ENCODE results near the gene PML.

The PML gene

GRCh38 chr15:73987681-73988444, 6.7 kb upstream of the PML start:
- CTCF ChIA-PET = interaction anchor here (1.7 to 9.0 kb wide), 2 partner anchors 13 to 14 kb away, joined by 6 to 118 read pairs; no protein-coding TSS in a partner anchor

More at GRCh38 chr15:73987681-73988444, 6.7 kb upstream of the PML start:
- no peak overlapping the region for H3K27ac ChIP-seq (ENCODE audit: extremely low read depth, low read depth, low read length)
- H3K4me1 ChIP-seq (ENCODE audit: control insufficient read depth, insufficient read depth, low read length) = peaks cover 8% of the 10 kb centered on the region; the same call in 1 of the 2 replicates
- no peaks in the 10 kb centered on the region for H3K9me3 ChIP-seq (ENCODE audit: control insufficient read depth, insufficient read depth, low read depth, low read length)
- H3K4me3 ChIP-seq (ENCODE audit: low read depth, low read length) = no peak overlapping the region
- H3K36me3 ChIP-seq (ENCODE audit: control insufficient read depth in 2 of 2, insufficient read depth in 1 of 2, low read length in 2 of 2) = peaks cover 0 to 16% of the 10 kb centered on the region in 2 experiments; a peak in 1 of 3 replicates
- TF ChIP-seq ZBTB10 (tag by site-specific recombination; IDR thresholded peaks at IDR 0.05) = no peak
- no peak for TF ChIP-seq ZNF623 (tag by site-specific recombination; IDR thresholded peaks at IDR 0.05)
- no peak for TF ChIP-seq ZNF354C (tag by site-specific recombination; IDR thresholded peaks at IDR 0.05; ENCODE audit: borderline replicate concordance, low read depth)
- TF ChIP-seq GLI4 (tag by site-specific recombination; IDR thresholded peaks at IDR 0.05) = no peak
- no peak for TF ChIP-seq ZNF133 (tag by site-specific recombination; IDR thresholded peaks at IDR 0.05)
- no peak for TF ChIP-seq ZNF510 (tag by site-specific recombination; IDR thresholded peaks at IDR 0.05; ENCODE audit: insufficient replicate concordance)
- TF ChIP-seq, protein P1, sequence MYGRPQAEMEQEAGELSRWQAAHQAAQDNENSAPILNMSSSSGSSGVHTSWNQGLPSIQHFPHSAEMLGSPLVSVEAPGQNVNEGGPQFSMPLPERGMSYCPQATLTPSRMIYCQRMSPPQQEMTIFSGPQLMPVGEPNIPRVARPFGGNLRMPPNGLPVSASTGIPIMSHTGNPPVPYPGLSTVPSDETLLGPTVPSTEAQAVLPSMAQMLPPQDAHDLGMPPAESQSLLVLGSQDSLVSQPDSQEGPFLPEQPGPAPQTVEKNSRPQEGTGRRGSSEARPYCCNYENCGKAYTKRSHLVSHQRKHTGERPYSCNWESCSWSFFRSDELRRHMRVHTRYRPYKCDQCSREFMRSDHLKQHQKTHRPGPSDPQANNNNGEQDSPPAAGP (tag by site-specific recombination; IDR thresholded peaks at IDR 0.05) = no peak
- no peak for TF ChIP-seq ZNF596 (tag by site-specific recombination; IDR thresholded peaks at IDR 0.05)
- no peak for TF ChIP-seq HOXD13 (CRISPR knock-in tag; IDR thresholded peaks at IDR 0.05; ENCODE audit: borderline replicate concordance)
- no peak for TF ChIP-seq ELK4 (IDR thresholded peaks at IDR 0.05; ENCODE audit: borderline replicate concordance, low read depth, low read length)
- no peak for TF ChIP-seq ZFHX2 (tag by site-specific recombination; conservative IDR thresholded peaks at IDR 0.05)
- TF ChIP-seq ZNF350 (tag by site-specific recombination; IDR thresholded peaks at IDR 0.05) = no peak
- no peak for TF ChIP-seq ZNF140 (tag by site-specific recombination; IDR thresholded peaks at IDR 0.05)
- TF ChIP-seq OSR2 (tag by site-specific recombination; IDR thresholded peaks at IDR 0.05) = no peak
- TF ChIP-seq, protein P2, sequence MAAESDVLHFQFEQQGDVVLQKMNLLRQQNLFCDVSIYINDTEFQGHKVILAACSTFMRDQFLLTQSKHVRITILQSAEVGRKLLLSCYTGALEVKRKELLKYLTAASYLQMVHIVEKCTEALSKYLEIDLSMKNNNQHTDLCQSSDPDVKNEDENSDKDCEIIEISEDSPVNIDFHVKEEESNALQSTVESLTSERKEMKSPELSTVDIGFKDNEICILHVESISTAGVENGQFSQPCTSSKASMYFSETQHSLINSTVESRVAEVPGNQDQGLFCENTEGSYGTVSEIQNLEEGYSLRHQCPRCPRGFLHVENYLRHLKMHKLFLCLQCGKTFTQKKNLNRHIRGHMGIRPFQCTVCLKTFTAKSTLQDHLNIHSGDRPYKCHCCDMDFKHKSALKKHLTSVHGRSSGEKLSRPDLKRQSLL (tag by site-specific recombination; IDR thresholded peaks at IDR 0.05) = no peak
- no peak for TF ChIP-seq MYNN (tag by site-specific recombination; IDR thresholded peaks at IDR 0.05; ENCODE audit: borderline replicate concordance)
- TF ChIP-seq, protein P3, sequence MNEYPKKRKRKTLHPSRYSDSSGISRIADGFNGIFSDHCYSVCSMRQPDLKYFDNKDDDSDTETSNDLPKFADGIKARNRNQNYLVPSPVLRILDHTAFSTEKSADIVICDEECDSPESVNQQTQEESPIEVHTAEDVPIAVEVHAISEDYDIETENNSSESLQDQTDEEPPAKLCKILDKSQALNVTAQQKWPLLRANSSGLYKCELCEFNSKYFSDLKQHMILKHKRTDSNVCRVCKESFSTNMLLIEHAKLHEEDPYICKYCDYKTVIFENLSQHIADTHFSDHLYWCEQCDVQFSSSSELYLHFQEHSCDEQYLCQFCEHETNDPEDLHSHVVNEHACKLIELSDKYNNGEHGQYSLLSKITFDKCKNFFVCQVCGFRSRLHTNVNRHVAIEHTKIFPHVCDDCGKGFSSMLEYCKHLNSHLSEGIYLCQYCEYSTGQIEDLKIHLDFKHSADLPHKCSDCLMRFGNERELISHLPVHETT (tag by site-specific recombination; IDR thresholded peaks at IDR 0.05) = no peak
- no peak for TF ChIP-seq ZBTB8A (tag by site-specific recombination; IDR thresholded peaks at IDR 0.05)
- no peak for TF ChIP-seq ZNF121 (tag by site-specific recombination; IDR thresholded peaks at IDR 0.05)
- POLR2A ChIA-PET = no interaction called here
